Progenitor cell of endocrine pancreas (in vitro differentiated cells): ENCODE results near the gene POC1B. TPM values are rescaled to one million over a fixed set of nuclear protein-coding genes. Genes with fewer than 3 reads are reported as not detected.

Experiments used
- DNase-seq: peaks from one replicate; pipeline ENCODE4 v3.0.0; 2021; ENCODE audit warnings: low spot score; ENCODE audit not compliant: unreplicated experiment
- H3K27ac Mint-ChIP-seq: 2 replicates; pipeline ENCODE4 v1.8.0; 2021; ENCODE audit warnings: mild to moderate bottlenecking, moderate library complexity, mixed read lengths
- H3K27me3 Mint-ChIP-seq: 2 replicates; pipeline ENCODE4 v1.8.0; 2021; ENCODE audit warnings: mixed read lengths
- H3K36me3 Mint-ChIP-seq: 2 replicates; pipeline ENCODE4 v1.8.0; 2022; ENCODE audit warnings: mixed read lengths; ENCODE audit not compliant: insufficient read depth
- H3K4me1 Mint-ChIP-seq: 2 replicates; pipeline ENCODE4 v1.8.0; 2021; ENCODE audit warnings: low read depth, mixed read lengths
- H3K4me3 Mint-ChIP-seq: 2 replicates; pipeline ENCODE4 v1.8.0; 2021; ENCODE audit warnings: low read depth, mild to moderate bottlenecking, moderate library complexity, mixed read lengths
- H3K9me3 Mint-ChIP-seq: 2 replicates; pipeline ENCODE4 v1.8.0; 2021; ENCODE audit warnings: low read depth, mixed read lengths
- CTCF ChIP-seq: fragments of 200-600 bp; sonication (generic); IDR thresholded peaks from one replicate; pipeline ENCODE4 v1.5.0; 2021; ENCODE audit warnings: antibody characterized with exemption, mild to moderate bottlenecking; ENCODE audit not compliant: unreplicated experiment
- total RNA-seq: library from RNA; stranded (reverse); gene quantifications from 2 replicates; pipeline ENCODE4 v1.2.1, GENCODE V29; 2021

The POC1B gene
- total RNA-seq, 1 donor from 2014 or later = 34.4 TPM

- no peaks in the 10 kb centered on the region for H3K9me3 Mint-ChIP-seq
- peaks cover 13% of the 10 kb centered on the region for H3K4me1 Mint-ChIP-seq
- H3K4me3 Mint-ChIP-seq = no peak overlapping the region
- no peak for DNase-seq
- H3K27ac Mint-ChIP-seq = peak overlapping the region; percentile 63
- no peaks in the 10 kb centered on the region for H3K27me3 Mint-ChIP-seq
- no peak for TF ChIP-seq CTCF
- H3K36me3 Mint-ChIP-seq = peaks cover 5% of the 10 kb centered on the region
These were observed 2.6 kb upstream of the POC1B start for GRCh38 chr12:89528434-89528833.

- no peak for DNase-seq
- Mint-ChIP-seq H3K4me3 (peak overlapping the region; percentile 99), H3K4me1 (peaks cover 31% of the 10 kb centered on the region), H3K9me3 (no peaks in the 10 kb centered on the region), H3K36me3 (peaks cover 20% of the 10 kb centered on the region), H3K27me3 (no peaks in the 10 kb centered on the region), H3K27ac (peak overlapping the region; percentile 88)
- no peak for TF ChIP-seq CTCF
These were observed 483 bp downstream of the POC1B start for GRCh38 chr12:89525305-89525823.

DNA sequence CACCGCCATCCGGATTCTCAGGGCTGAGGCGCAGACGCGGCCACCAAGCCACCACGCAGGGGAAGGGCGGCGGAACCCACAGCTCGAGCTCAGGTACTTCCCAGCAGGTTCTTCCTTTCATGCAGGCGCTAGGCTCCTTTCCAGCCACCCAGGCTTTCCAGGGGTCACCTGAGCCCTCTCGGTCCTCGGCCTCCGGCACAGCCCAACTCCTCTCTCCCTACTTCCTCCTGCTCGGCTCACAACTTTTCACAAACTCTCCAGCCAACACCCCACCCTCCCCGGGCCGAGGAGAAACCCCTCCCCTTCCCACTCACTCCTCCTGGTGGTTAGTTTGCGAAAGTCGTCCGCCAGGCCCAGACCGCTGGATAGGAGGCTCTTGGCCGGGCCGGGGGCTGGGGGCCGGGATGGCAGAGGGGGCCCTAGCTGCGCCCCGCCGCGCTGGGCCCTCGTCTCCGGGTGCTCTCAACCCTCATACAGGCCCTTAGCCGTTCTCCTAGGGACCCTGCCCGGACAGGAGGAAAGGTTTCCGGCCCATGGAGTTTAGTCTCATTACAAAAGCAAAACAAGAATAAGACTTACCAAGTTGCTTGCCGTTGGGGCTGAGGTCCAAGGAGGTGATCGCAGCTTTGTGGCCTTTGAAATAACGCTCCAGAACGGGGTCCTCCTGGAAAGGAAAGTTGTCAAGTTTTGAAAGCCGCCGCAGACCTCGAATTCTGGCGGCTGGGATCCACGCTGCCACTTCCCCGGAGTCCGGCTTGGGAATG lies 1.1 kb downstream of the POC1B start, which contains the start of gene GALNT4:
GALNT4 (minus strand) TSS at position 256 of the 764 bp plus-strand sequence; CDS start at position 9, 247 bp downstream.
- no peaks in the 10 kb centered on the region for H3K27me3 Mint-ChIP-seq
- peak; percentile 71 for TF ChIP-seq CTCF
- peak within 1 kb of the TSS; percentile 99 for H3K4me3 Mint-ChIP-seq
- H3K27ac Mint-ChIP-seq = peak within 1 kb of the TSS; percentile 97
- peak; percentile 77 for DNase-seq
- no peaks in the 10 kb centered on the region for H3K9me3 Mint-ChIP-seq
- peaks cover 20% of the 10 kb centered on the region for H3K36me3 Mint-ChIP-seq
- H3K4me1 Mint-ChIP-seq = peaks cover 32% of the 10 kb centered on the region

DNA sequence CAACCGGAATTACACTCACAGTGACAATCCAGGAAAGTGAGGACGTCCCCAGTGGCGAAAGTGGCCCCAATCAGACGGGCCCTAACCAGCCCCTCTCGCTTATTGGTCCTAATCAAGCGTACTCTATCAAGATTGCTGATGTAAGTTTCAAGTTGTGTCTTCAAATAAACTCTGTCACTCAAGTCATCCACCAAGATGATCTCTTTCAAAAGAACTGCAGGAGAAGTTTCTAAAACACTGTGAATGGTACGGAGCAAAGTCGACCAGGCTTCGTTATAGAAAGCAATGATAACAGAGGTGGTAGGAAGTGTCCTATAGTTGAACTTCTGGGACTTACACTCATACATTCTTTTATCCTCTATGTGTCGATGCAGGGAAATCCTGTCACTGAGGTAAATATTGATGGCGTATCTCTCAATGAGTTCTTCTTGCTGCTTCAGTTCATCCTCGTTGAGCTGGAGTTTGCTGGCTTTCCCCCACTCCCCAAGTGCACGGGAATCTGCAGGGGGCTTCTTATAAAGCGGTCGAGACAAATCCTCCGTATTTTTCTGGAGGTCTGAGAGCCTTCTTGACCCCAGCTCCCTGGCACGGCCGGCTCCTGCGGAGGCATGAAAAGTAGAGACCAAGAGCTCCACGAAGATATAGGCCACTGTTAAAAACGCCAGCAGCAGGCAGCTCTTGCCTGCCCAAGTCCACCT lies 1.9 kb downstream of the POC1B start:
- peaks cover 31% of the 10 kb centered on the region for H3K4me1 Mint-ChIP-seq
- TF ChIP-seq CTCF = no peak
- DNase-seq = no peak
- H3K36me3 Mint-ChIP-seq = peaks cover 20% of the 10 kb centered on the region
- peak overlapping the region; percentile 99 for H3K4me3 Mint-ChIP-seq
- H3K9me3 Mint-ChIP-seq = no peaks in the 10 kb centered on the region
- H3K27ac Mint-ChIP-seq = peak overlapping the region; percentile 97
- H3K27me3 Mint-ChIP-seq = no peaks in the 10 kb centered on the region

DNA sequence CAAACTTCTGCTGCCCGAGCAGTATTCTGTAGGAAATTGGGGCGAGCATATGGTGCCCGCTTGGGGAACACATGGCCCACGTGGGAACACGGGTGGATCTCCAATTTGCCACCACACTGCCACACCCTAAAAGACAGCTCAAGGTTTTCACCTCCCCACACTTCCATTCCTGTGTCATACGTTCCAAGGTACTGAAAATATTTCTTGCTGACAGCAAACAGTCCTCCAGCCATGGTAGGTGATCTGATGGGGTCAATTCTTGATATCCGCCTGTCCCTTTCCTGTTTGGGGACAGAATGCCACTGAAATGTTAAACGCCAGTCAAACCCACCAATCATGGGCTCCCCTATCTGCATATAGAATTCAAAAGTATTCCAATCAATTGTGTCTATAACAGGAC lies 2.5 kb downstream of the POC1B start:
- DNase-seq = no peak
- H3K27ac Mint-ChIP-seq = peak overlapping the region; percentile 42
- peaks cover 35% of the 10 kb centered on the region for H3K4me1 Mint-ChIP-seq
- no peaks in the 10 kb centered on the region for H3K27me3 Mint-ChIP-seq
- H3K9me3 Mint-ChIP-seq = no peaks in the 10 kb centered on the region
- H3K4me3 Mint-ChIP-seq = peak overlapping the region; percentile 99
- peaks cover 20% of the 10 kb centered on the region for H3K36me3 Mint-ChIP-seq
- no peak for TF ChIP-seq CTCF
